Embryonic facial prominence (tissue), 1 donor: ENCODE results near the gene LRG1.
"Not testable (repeated sequence)": the region's sequence is repeated elsewhere in the genome, so short reads cannot be mapped to it uniquely, and the experiment has no call there.

Experiments used
- DNase-seq: peaks from one replicate; pipeline ENCODE4 v3.0.0-alpha.2; 2016; ENCODE audit errors: extremely low spot score

LRG1 gene

GRCh38 chr19:4550479-4551050 lies 10.7 kb upstream of the LRG1 start:
- DNase-seq: no peak

- DNase-seq: no peak
These were observed 10.2 kb upstream of the LRG1 start for GRCh38 chr19:4550018-4550417.

GRCh38 chr19:4548238-4548584 lies 8.4 kb upstream of the LRG1 start:
- DNase-seq: no peak

GRCh38 chr19:4547303-4548237 lies 7.7 kb upstream of the LRG1 start:
- no peak for DNase-seq

- no peak for DNase-seq
These were observed 4.2 kb upstream of the LRG1 start for GRCh38 chr19:4543842-4544647.

GRCh38 chr19:4542896-4543841 lies 3.3 kb upstream of the LRG1 start:
- DNase-seq: no peak

GRCh38 chr19:4541806-4542145 lies 1.9 kb upstream of the LRG1 start:
- not testable (repeated sequence) for DNase-seq

- no peak for DNase-seq
These were observed 1.4 kb upstream of the LRG1 start for GRCh38 chr19:4541114-4541805.

- DNase-seq: no peak
These were observed 605 bp downstream of the LRG1 start for GRCh38 chr19:4539169-4539692.

- no peak for DNase-seq
These were observed 1.3 kb downstream of the LRG1 start for GRCh38 chr19:4538601-4538954.

- DNase-seq: no peak
These were observed 1.8 kb downstream of the LRG1 start for GRCh38 chr19:4537953-4538600.

- no peak for DNase-seq
These were observed 3.0 kb downstream of the LRG1 start for GRCh38 chr19:4536798-4537197.

GRCh38 chr19:4534836-4535658 lies 4.8 kb downstream of the LRG1 start, which contains the start of gene PLIN5:
TSS of gene PLIN5 (minus strand) at chr19:4535224. CDS start at chr19:4534074, 1,150 bp downstream.
- DNase-seq: no peak

GRCh38 chr19:4533835-4534424 lies 5.9 kb downstream of the LRG1 start:
- DNase-seq: no peak

- DNase-seq: no peak
These were observed 6.5 kb downstream of the LRG1 start for GRCh38 chr19:4533334-4533733.

GRCh38 chr19:4531562-4532165 lies 8.2 kb downstream of the LRG1 start:
- no peak for DNase-seq

- no peak for DNase-seq
These were observed 9.8 kb downstream of the LRG1 start for GRCh38 chr19:4529924-4530522.

GRCh38 chr19:4528843-4529242 lies 11.0 kb downstream of the LRG1 start:
- no peak for DNase-seq
